H1 (cell line): ENCODE results near the gene THOC7. TPM values are rescaled to one million over a fixed set of nuclear protein-coding genes. Genes with fewer than 3 reads are reported as not detected.

Experiments used
- CTCF ChIA-PET: fragments of 300-600 bp; sonication (Branson Sonifier 250); formaldehyde crosslinking; loops from one replicate; lab custom pipeline; 2021; ENCODE audit not compliant: partially characterized antibody; lab: Charles Lee
- POLR2A ChIA-PET: fragments of 300-600 bp; sonication (Branson Sonifier 250); formaldehyde crosslinking; loops from one replicate; lab custom pipeline; 2021; ENCODE audit warnings: inconsistent platforms; ENCODE audit not compliant: partially characterized antibody; lab: Charles Lee
- DNase-seq, 2 experiments: peaks; one replicate each; pipeline versions ENCODE4 v3.0.0 to v3.0.0-alpha.2; 2010 to 2022; ENCODE audit warnings: low spot score in 2 of 2, low read depth in 1 of 2, mixed read lengths in 1 of 2
- FAIRE-seq: peaks from 2 replicates; lab custom pipeline; 2011; peaks lifted over from hg19 to GRCh38; lab: Jason Lieb, UNC
- H2AFZ ChIP-seq: 2 replicates; pipeline ENCODE4 v1.8.1; 2012; ENCODE audit warnings: low read length, inconsistent platforms
- H2AK5ac ChIP-seq: 2 replicates; pipeline ENCODE4 v1.6.1; 2013; ENCODE audit warnings: low read depth, low read length
- H2BK120ac ChIP-seq: replicated peaks from 2 replicates; pipeline ENCODE3; 2013; ENCODE audit warnings: low read depth, low read length, inconsistent platforms
- H2BK12ac ChIP-seq: 2 replicates; pipeline ENCODE4 v1.6.1; 2013; ENCODE audit warnings: low read depth, low read length
- H2BK15ac ChIP-seq: 2 replicates; pipeline ENCODE4 v1.6.1; 2013; ENCODE audit warnings: low read length
- H2BK20ac ChIP-seq: 2 replicates; pipeline ENCODE4 v1.6.1; 2013; ENCODE audit warnings: low read length
- H2BK5ac ChIP-seq: 2 replicates; pipeline ENCODE4 v1.6.1; 2013; ENCODE audit warnings: low read depth, low read length
- H3K14ac ChIP-seq: 2 replicates; pipeline ENCODE4 v1.6.1; 2013; ENCODE audit warnings: inconsistent platforms; ENCODE audit not compliant: insufficient read length
- H3K18ac ChIP-seq: 2 replicates; pipeline ENCODE4 v1.6.1; 2013; ENCODE audit warnings: low read length; ENCODE audit errors: extremely low read depth
- H3K23ac ChIP-seq: 2 replicates; pipeline ENCODE4 v1.6.1; 2013; ENCODE audit warnings: inconsistent platforms; ENCODE audit not compliant: insufficient read length
- H3K23me2 ChIP-seq: 2 replicates; pipeline ENCODE4 v1.6.1; 2013; ENCODE audit warnings: low read depth, low read length
- H3K27ac ChIP-seq: 2 replicates; pipeline ENCODE4 v1.6.1; 2011; ENCODE audit warnings: low read depth, low read length, inconsistent platforms
- H3K27me3 ChIP-seq, 4 experiments: replicated peaks in 1 of 4; 1 replicate in 1 of 4; 2 replicates in 3 of 4; pipeline versions ENCODE4 v1.6.1 to v1.8.1; 2011 to 2013; ENCODE audit warnings: low read length in 3 of 4, mild to moderate bottlenecking in 3 of 4, inconsistent platforms in 2 of 4, mixed read lengths in 2 of 4, moderate library complexity in 1 of 4; ENCODE audit not compliant: control insufficient read depth in 3 of 4, insufficient read depth in 3 of 4; ENCODE audit errors: extremely low read depth in 1 of 4
- H3K36me3 ChIP-seq, 4 experiments: 2 replicates each; pipeline versions ENCODE4 v1.6.1 to v1.8.1; 2011 to 2013; ENCODE audit warnings: mild to moderate bottlenecking in 4 of 4, low read length in 3 of 4, moderate library complexity in 2 of 4, control low read depth in 1 of 4, inconsistent platforms in 1 of 4; ENCODE audit not compliant: insufficient read depth in 4 of 4, control insufficient read depth in 2 of 4
- H3K4ac ChIP-seq: replicated peaks from 2 replicates; pipeline ENCODE3; 2013; ENCODE audit warnings: low read length, low read depth, mixed read lengths, inconsistent platforms; ENCODE audit not compliant: insufficient read length
- H3K4me1 ChIP-seq, 4 experiments: replicated peaks in 1 of 4; 1 replicate in 1 of 4; 2 replicates in 3 of 4; pipeline versions ENCODE4 v1.6.1 to v1.8.1; 2011 to 2013; ENCODE audit warnings: low read length in 3 of 4, inconsistent platforms in 2 of 4, mixed read lengths in 1 of 4; ENCODE audit not compliant: insufficient read depth in 4 of 4, control insufficient read depth in 3 of 4
- H3K4me2 ChIP-seq, 2 experiments: 2 replicates each; pipeline versions ENCODE4 v1.6.1 to v1.8.1; 2011 to 2013; ENCODE audit warnings: low read depth in 2 of 2, low read length in 2 of 2, control low read depth in 1 of 2, inconsistent platforms in 1 of 2, mild to moderate bottlenecking in 1 of 2; ENCODE audit not compliant: insufficient read depth in 1 of 2
- H3K4me3 ChIP-seq, 4 experiments: fragments of 200-600, 300-600 bp in 1 of 4; sonication (generic), shearing (Covaris generic), sonication (Bioruptor Twin) in 1 of 4; 2 replicates each; pipeline versions ENCODE4 v1.5.1 to v1.8.1; 2011 to 2016; ENCODE audit warnings: low read length in 4 of 4, low read depth in 3 of 4, control low read depth in 2 of 4, inconsistent platforms in 2 of 4, mild to moderate bottlenecking in 2 of 4, mixed read lengths in 1 of 4, moderate library complexity in 1 of 4; ENCODE audit not compliant: insufficient read depth in 2 of 4; ENCODE audit errors: extremely low read depth in 1 of 4
- H3K56ac ChIP-seq: replicated peaks from 2 replicates; pipeline ENCODE3; 2013; ENCODE audit warnings: low read depth, mild to moderate bottlenecking, mixed read lengths, low read length, inconsistent platforms; ENCODE audit not compliant: insufficient read length
- H3K79me1 ChIP-seq: 2 replicates; pipeline ENCODE4 v1.6.1; 2013; ENCODE audit warnings: low read depth, low read length, control low read depth
- H3K79me2 ChIP-seq, 2 experiments: 2 replicates each; pipeline versions ENCODE4 v1.6.1 to v1.8.1; 2012 to 2013; ENCODE audit warnings: low read length in 2 of 2, mild to moderate bottlenecking in 2 of 2, inconsistent platforms in 1 of 2; ENCODE audit not compliant: insufficient read depth in 2 of 2, control insufficient read depth in 1 of 2
- H3K9ac ChIP-seq, 4 experiments: replicated peaks in 1 of 4; 1 replicate in 1 of 4; 2 replicates in 3 of 4; pipeline versions ENCODE4 v1.6.1 to v1.8.1; 2011 to 2013; ENCODE audit warnings: low read depth in 3 of 4, low read length in 3 of 4, control low read depth in 2 of 4, mild to moderate bottlenecking in 2 of 4, moderate library complexity in 2 of 4, inconsistent platforms in 1 of 4; ENCODE audit errors: extremely low read depth in 1 of 4
- H3K9me3 ChIP-seq, 2 experiments: 2 replicates each; pipeline versions ENCODE4 v1.6.1 to v1.8.1; 2012 to 2013; ENCODE audit warnings: mild to moderate bottlenecking in 2 of 2, moderate library complexity in 2 of 2, control low read depth in 1 of 2, inconsistent platforms in 1 of 2, low read depth in 1 of 2, low read length in 1 of 2, mixed read lengths in 1 of 2; ENCODE audit not compliant: insufficient read depth in 2 of 2
- H4K20me1 ChIP-seq, 2 experiments: replicated peaks in 1 of 2; 2 replicates each; pipeline versions ENCODE3 to v1.8.1; 2011 to 2013; ENCODE audit warnings: inconsistent platforms in 2 of 2, low read length in 2 of 2, mild to moderate bottlenecking in 1 of 2; ENCODE audit not compliant: insufficient read depth in 2 of 2, control insufficient read depth in 1 of 2
- H4K5ac ChIP-seq: 2 replicates; pipeline ENCODE4 v1.6.1; 2013; ENCODE audit warnings: low read length, low read depth, mixed read lengths, inconsistent platforms; ENCODE audit not compliant: insufficient read length
- H4K8ac ChIP-seq: 2 replicates; pipeline ENCODE4 v1.8.0; 2013; ENCODE audit warnings: mild to moderate bottlenecking, moderate library complexity, low read length, inconsistent platforms; ENCODE audit not compliant: insufficient read depth; ENCODE audit errors: extremely low read depth
- H4K91ac ChIP-seq: replicated peaks from 2 replicates; pipeline ENCODE3; 2013; ENCODE audit warnings: low read length, mixed read lengths, inconsistent platforms; ENCODE audit not compliant: insufficient read length
- EP300 ChIP-seq, 2 experiments: IDR thresholded peaks; 1 replicate in 1 of 2; 2 replicates in 1 of 2; pipeline ENCODE4 v1.6.1; 2011 to 2012; ENCODE audit warnings: low read depth in 2 of 2, low read length in 2 of 2, mild to moderate bottlenecking in 2 of 2, borderline replicate concordance in 1 of 2, inconsistent platforms in 1 of 2, moderate library complexity in 1 of 2
- RAD21 ChIP-seq, 2 experiments: IDR thresholded peaks in 1 of 2; conservative IDR thresholded peaks in 1 of 2; 2 replicates each; pipeline ENCODE4 v1.6.1; 2011; ENCODE audit warnings: low read depth in 2 of 2, low read length in 2 of 2, improper control_type of control experiment in 1 of 2, inconsistent platforms in 1 of 2, mild to moderate bottlenecking in 1 of 2, moderate library complexity in 1 of 2
- USF2 ChIP-seq: IDR thresholded peaks from 2 replicates; pipeline ENCODE4 v1.6.1; 2011; ENCODE audit warnings: low read length, improper control_type of control experiment
- WGBS, 2 experiments: shearing (Covaris generic) in 1 of 2; methylation state at CpG; one replicate each; pipeline versions ENCODE4 v1.1.6 to v1.1.7; 2013 to 2015; ENCODE audit warnings: low lambda C conversion rate in 2 of 2, mixed read lengths in 2 of 2, inconsistent platforms in 1 of 2, low coverage in 1 of 2, missing lambda C conversion rate in 1 of 2; ENCODE audit not compliant: insufficient replicate concordance in 2 of 2, insufficient coverage in 1 of 2, insufficient read length in 1 of 2; ENCODE audit errors: extremely low coverage in 1 of 2, missing lambda C conversion rate in 1 of 2; 5-methylcytosine and 5-hydroxymethylcytosine counted together
- polyA plus RNA-seq, 7 experiments: library from polyadenylated mRNA; depleted of rRNA in 3 of 7; stranded (reverse) in 5 of 7; unstranded in 2 of 7; fragments of >200 nt in 5 of 7; fragments of 200-250 nt in 2 of 7; gene quantifications; 1 replicate in 5 of 7; 2 replicates in 1 of 7; 4 replicates in 1 of 7; pipeline versions ENCODE4 v1.2.1 to v1.2.3, GENCODE V29; 2011 to 2013; ENCODE audit warnings: missing spikeins in 2 of 7, mixed read lengths in 2 of 7
- total RNA-seq: library from RNA; stranded (reverse); fragmentation: NEBNext Ultra II Directional; extraction: Animal tissue kit (Norgen Biotek cat#: 25700); gene quantifications from 2 replicates; pipeline ENCODE4 v1.2.1, GENCODE V29; 2021
- TF ChIP-seq, protein P1 (sequence below): IDR thresholded peaks from 2 replicates; pipeline ENCODE4 v1.6.1; 2012; ENCODE audit warnings: inconsistent platforms

THOC7 gene
- total and polyA plus RNA-seq, 2 of the 8 experiments (the other 6 are each of a cell fraction or from before 2014, with no cell fraction given): 18.7 to 74.0 TPM

- H4K20me1 ChIP-seq: no peaks in the 10 kb centered on the region
- CTCF ChIA-PET: interaction anchor here (1.2 kb wide), 1 partner anchor 11 kb away, joined by 5 read pairs; the partner anchor contains the start of gene C3orf49
- TF ChIP-seq USF2 (no peak), RAD21 (IDR thresholded peaks at IDR 0.05 in 1 of 2, conservative IDR thresholded peaks at IDR 0.05 in 1 of 2; ENCODE audit: low read depth in 2 of 2, low read length in 2 of 2) (no peak), EP300 (IDR thresholded peaks at IDR 0.05; ENCODE audit: borderline replicate concordance in 1 of 2, low read depth in 2 of 2, low read length in 2 of 2) (no peak)
- TF ChIP-seq, protein P1, sequence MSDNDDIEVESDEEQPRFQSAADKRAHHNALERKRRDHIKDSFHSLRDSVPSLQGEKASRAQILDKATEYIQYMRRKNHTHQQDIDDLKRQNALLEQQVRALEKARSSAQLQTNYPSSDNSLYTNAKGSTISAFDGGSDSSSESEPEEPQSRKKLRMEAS: no peak
These were observed 55.0 kb downstream of the THOC7 start for GRCh38 chr3:63808633-63809032.

More at GRCh38 chr3:63808633-63809032, 55.0 kb downstream of the THOC7 start:
- POLR2A ChIA-PET: no interaction called here
- Histone ChIP-seq H3K27ac (no peak overlapping the region), H3K23ac (no peak overlapping the region), H4K8ac (no peak overlapping the region), H3K9me3 (peaks cover 0 to 6% of the 10 kb centered on the region in 2 experiments; a peak in 2 of 4 replicates), H4K91ac (no peak overlapping the region), H2AK5ac (no peak overlapping the region), H3K18ac (no peak overlapping the region), H3K36me3 (no peaks in the 10 kb centered on the region; a peak in 1 of 8 replicates), H2BK5ac (no peak overlapping the region), H3K14ac (no peak overlapping the region), H3K56ac (no peak overlapping the region), H3K4me3 (no peak overlapping the region), H2BK20ac (no peak overlapping the region), H2AFZ (no peak overlapping the region), H4K5ac (no peak overlapping the region), H2BK12ac (no peak overlapping the region), H3K4me2 (no peak overlapping the region), H3K4ac (no peak overlapping the region), H2BK15ac (no peak overlapping the region), H3K9ac (no peak overlapping the region), H3K79me2 (no peaks in the 10 kb centered on the region), H2BK120ac (no peak overlapping the region), H3K27me3 (peaks cover 0 to 2% (median 0%) of the 10 kb centered on the region in 4 experiments; a peak in 2 of 7 replicates), H3K4me1 (peaks cover 0 to 3% (median 0%) of the 10 kb centered on the region in 4 experiments; a peak in 1 of 7 replicates), H3K79me1 (no peaks in the 10 kb centered on the region), H3K23me2 (no peaks in the 10 kb centered on the region)
- FAIRE-seq (no peak), DNase-seq (no peak)
- 91% methylated on average over 3 of the region's 3 CpGs; no CpG with 5 or more reads in 1 of the 2 experiments for WGBS, 2 experiments
